NCI-H510A (cell line): ENCODE measurements around the gene TSC22D2.
A peak's percentile ranks its signal among the peaks of the same experiment; 100 is the strongest.

Experiments
- DNase-seq: peaks from one replicate; lab custom pipeline; 2025; lab: John Stamatoyannopoulos, UW

Gene TSC22D2

DNA sequence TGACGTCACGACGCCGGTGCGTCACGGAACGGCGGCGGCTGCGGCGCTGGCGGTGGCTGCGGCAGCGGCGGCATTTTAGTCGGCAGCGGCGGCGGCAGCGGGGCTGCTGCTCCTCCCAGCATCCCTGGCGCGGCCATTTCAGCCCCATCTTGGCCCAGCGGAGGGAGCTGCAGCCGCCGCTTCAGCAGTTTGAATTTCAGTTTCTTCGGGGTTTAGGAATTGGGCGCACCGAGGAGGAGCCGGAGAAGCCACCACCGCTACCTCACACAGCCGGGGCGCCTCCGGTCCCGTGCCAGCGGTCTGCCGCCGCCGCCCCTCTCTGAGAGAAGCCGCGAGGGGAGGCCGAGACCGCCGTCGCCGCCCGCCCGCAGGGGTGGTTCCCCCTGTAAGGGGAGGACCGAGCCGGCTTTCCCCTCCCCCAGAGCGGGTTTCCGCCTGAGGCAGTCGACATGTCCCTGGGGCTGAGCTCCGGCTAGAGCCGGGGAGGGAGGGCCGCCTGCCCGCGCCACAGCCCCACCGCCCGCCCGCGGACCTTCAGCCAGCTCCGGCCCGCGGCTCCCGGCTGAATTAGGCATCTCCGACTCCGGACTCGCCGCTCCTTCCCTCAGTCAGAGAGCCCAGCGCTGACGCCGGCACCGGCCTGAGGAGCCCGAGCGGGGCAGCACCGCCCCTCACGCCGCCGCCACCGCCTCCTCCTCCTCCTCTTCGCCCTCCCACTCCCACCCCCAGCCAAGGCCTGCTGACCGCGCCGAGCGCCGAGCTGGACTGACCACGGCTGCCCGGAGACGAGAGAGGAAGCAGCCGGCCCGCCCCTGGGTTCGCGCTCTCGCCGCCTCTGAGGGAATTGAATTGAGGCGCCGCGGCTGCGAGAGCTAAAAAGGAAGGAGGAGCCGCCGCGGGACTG, at the start of gene TSC22D2:
Gene TSC22D2 (plus strand): TSS at position 78 of the 904 bp plus-strand sequence. CDS start 1,053 bp downstream, outside the sequence.
- DNase-seq: peak; percentile 83

DNA sequence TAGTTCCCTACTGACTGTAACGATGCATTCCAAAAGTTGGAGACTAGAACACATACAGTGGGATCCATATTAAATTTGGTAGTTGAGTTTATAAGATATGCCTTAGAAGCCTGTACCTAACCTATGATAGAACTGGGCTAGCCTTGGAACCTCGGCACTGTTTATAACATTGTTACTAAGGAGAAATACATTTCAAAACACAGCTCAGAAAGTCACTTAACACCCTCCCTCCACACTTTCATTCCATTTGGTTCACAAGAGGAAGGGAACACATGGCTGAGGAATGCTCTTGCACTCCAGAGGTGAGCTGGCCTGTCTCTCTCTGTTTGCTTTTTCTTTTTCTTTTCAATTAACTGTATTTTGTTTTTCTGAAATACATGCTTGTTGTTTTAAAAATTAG, 48.7 kb upstream of the TSC22D2 start:
- no peak for DNase-seq

DNA sequence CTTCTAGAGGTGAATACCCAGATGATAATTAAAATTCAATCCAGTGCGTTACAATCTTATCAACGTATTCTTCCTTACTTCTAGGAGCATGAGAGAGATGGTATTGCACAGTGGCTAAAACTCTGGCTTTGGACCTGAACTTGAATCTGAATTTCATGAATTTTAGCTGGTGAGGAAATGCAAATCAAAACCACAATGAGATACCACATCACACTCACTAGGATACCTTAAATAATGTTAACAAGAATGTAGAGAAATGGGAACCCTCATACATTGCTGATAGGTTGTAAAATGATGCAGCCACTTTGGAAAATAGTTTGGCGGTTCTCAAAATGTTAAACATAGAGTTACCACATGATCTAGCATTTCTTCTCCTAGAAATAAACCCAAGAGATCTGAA, 47.1 kb upstream of the TSC22D2 start:
- DNase-seq: no peak

DNA sequence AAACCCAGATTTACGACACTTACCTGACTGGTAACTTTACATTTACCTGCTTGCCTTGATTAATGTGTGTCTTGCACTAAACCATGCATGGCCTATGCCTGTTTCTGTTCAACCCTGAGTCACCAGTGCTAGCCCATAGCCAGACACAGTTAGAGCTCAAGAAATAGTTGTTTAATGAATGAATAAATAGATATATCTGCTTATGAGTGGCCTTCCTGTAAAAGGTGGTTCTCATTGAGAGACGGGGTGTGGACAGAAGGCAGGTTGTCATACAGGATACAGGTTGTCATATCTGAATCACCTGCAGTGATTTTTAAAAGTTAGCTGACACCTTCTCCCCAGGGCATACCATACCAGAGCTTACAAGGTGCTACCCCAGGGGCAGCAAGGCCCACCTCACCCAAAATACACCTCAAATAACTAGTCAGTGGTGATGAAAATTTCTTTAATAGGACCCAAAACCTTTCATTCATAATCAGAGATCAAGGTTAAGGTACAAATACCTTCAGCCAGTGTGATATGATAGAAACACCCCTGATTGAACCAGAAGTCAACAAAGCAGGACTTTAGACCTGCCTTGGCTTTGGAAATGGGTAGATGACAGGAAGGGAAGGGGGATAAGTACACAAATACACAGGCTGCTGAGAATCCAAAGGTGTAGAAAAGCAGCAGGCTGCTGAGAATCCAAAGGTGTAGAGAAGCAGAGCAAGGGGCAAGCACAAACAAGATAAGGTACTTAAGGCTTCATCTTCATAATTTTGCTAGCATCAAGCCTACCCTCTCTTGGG, 45.4 kb upstream of the TSC22D2 start:
- no peak for DNase-seq

DNA sequence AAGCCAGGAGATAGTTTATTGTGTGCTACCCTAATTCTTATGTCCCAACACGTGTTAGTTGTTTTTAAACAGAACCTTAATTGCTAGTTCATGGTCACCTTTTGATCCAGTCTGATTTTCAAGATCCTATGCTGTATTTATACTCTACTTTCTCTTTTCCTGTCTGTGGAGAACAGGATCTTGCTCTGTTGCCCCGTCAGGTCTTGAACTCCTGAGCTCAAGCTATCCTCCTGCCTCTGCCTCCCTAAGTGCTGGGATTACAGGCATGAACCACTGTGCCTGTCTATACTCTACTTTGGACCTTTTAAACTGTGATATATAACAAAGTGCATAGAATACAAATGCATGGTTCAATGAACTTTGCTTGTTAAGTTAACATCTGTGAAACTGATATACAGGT, 44.7 kb upstream of the TSC22D2 start:
- no peak for DNase-seq

DNA sequence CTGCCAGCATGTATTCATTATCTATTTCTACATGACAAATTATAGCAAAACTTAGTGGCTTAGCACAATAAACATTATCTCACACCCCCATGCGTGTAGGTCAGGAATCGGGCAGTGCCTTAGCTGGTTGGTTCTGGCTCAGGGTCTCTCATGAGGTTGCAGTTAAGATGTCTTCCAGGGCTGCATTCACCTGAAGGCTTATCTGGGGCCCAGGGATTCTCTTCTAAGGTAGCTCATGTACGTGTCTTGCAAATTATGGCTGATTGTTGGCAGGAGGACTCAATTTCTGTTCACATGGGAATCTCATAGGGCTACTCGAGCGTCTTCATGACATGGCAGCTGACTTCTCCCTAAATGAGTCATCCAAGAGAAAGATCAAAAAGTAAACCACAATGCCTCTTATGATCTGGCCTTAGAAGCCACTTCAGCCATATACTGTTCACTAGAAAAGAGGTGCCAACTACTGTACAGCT, 42.9 kb upstream of the TSC22D2 start:
- no peak for DNase-seq

DNA sequence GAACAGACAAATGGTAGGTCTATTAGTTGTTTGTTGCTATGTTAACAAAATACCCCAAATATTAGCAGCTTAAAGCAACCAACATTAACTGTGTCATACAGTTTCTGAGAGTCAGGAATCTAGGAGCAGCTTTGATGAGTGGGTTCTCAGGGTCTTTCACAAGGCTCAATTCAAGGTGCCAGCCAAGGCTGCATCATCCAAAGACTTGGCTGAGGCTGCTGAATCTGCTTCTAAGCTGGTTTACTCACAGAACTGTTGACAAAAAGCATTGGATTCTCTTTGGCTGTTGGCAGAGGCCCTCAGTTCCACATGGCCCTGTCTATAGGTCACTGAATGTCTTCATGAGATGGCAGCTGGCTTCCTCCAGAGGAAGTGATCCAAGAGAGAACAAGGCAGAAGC, 40.3 kb upstream of the TSC22D2 start:
- DNase-seq: no peak

DNA sequence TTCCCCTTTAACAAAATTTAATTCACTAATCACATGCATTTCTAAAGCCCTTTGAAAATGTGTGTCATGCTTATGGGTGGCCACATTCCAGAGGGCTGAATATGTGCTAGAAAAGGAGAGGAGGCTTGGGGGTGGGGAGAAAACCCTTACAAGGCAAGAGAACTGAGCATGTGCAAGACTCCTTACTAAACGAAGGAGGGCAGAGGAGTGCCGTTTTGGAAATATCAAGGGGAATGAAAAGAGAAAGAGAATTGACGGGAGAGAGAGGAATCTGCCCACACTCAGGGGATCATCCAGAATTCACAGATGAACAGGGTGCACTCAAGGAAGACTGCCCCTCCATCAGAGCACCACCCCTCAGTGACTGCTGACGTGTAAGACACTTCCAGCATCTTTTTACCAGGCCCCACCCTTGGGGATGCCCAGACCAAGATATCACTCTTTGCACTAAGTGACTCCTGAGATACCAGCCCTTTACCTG, 37.9 kb upstream of the TSC22D2 start:
- DNase-seq: no peak

DNA sequence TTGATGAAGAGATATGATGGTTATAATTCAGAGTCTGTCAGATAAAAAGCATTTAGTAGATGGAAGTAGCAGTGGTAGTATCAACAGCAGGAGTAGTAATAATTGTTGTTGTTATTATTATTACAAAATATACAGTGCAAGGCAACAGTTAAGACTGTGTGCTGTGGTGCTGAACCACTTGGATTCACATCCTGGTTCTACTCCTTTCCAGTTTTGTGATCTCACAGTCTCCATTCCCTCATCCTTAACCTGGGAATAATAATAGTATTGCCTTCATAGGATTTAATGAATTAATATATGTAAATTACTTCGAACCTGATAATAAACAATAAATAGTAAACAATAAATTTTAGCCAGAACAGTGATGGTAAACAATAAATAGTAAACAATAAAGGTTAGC, 37.1 kb upstream of the TSC22D2 start:
- no peak for DNase-seq

DNA sequence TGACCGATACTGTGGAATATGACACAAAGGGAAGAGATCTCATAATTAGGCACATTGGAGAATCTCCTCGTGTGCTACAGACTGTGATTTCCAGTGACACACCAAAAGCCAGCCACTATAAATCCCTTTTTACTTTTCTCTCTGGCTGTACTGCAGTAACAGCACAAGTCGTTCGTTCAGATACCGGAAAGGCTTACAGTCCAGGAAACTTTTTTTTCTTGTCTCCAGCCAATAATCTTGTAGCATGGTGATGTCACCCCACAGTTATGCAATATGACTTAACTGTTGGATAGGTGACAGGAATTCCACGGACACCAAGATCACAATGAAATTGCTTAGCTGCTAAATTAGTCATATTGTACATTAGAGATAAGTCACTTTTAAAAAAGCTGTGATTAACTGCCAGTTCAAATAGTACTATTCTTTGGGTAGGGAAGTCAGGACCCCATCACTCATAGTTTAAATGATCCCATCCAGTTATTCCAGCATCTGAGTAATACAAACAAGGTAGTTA, 36.3 kb upstream of the TSC22D2 start:
- DNase-seq: no peak

DNA sequence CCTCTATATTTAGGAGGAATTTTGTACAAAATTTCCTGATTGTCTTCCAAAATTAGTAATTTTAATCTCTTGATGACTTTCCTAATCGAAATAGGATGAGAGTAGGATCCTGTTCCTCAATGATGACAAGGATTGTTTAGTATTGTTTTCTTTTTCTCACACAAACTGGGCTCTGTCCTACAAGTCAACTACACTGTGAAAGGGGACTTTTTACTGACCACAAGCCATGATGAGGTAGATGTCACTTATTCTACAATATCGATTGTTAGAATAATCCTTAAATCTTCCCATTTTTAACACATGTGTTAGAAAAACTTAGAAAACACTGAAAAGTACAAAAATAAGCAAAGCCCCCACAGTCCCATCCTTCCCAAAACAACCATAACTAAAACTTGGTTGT, 35.8 kb upstream of the TSC22D2 start:
- no peak for DNase-seq

DNA sequence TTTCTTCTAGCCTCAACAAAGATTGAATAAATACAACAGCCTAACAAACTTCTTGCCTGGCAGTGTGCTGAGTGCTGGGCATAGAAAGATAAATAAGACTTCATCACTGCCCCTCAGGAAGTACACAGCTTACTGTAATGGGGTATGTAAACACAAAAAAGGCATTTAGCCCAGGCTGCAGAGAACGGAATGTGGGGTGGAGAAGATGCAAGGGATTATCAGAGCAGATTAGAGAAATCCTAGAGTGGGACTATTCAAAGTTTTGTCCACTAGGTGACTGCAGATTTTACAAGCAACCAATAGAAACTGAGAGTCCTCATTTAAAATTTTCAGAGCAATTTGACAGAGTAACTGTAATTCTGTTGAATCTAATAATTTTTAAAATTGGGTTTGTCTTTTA, 35.4 kb upstream of the TSC22D2 start:
- DNase-seq: no peak

DNA sequence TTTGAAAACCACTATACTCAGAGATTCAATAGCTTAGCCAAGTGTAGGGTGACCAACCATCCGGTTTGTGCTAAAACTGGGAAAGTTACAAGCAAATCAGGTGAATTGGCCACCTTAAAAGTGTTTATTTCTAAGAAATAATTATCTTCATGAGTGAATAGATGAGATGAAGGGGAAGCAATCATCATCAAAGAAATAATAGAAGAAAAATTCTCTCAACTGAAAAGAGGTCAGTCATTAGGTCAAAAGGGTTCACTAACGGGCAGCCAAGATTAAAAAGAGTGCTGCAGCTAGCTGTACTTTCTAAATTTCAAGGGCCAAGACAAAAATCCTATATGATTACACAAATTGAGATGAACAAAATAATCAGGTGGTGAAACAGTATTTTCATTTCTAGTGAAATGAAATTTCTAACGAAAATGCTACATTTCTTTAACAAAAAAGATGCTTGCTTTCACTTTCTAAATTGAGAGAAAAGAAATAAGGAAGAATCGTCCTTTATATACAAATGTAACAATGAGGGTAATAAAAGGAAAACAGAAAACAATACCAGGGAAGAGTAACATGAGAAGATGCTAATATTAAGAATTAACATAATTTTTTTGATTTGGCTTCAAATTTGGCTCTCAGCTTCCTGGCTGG, 34.7 kb upstream of the TSC22D2 start:
- DNase-seq: no peak

DNA sequence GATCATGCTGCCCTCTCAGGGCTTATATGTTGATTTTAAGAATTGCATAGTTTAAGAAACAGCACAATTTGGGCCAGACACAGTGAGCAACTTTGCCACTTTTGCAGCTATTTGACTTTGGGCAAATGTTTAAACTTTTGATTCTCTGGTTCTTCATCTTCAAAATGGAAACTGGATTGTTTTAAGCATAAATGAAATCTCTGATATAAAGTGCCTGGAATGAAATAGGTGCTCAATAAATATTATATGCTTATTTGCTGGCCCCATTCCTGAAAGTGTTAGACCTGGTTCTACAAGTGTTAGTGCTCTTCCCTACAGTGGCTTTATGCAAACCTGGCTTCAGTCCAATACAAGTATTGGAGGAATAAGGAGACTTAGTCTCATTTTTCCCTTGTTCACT, 33.1 kb upstream of the TSC22D2 start:
- DNase-seq: no peak

DNA sequence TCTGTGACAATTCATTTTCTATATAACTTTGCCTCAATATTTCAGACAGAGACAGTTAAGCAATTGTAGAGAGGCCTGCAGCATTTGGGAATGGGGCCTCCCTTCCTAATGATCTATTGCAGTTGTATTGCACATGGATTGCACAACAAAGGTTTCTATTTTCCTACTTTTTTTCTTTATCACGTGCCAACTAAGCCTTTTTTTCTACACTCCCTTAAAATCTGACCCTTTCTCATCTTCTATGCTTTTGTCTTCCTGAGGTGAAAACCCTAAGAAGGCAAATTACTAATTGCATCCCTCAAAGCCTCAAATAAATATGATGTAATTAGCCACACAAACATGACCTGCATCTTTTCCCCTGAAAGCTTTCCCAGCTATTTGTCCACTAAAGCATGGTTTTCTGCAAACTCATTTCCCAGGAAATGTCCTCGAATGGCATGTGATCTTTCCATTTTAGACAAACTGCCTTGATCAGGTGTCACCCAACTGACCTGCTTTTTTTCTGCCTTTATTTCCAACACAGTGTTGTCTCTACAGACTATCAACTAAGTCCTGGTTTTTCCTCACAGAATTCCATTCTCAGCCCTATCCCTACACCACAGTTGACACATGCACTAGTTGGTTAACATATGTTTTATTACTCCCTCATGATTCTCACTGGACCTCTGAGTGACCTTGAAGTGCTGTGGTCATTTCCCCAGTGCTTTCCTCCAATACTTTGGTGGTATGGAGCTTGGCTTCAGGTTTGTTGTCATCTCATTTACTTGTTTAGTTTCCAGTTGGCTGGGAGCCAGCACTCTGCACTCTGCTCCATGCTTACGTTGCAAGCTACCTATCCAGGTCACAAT, 31.9 kb upstream of the TSC22D2 start:
- no peak for DNase-seq

DNA sequence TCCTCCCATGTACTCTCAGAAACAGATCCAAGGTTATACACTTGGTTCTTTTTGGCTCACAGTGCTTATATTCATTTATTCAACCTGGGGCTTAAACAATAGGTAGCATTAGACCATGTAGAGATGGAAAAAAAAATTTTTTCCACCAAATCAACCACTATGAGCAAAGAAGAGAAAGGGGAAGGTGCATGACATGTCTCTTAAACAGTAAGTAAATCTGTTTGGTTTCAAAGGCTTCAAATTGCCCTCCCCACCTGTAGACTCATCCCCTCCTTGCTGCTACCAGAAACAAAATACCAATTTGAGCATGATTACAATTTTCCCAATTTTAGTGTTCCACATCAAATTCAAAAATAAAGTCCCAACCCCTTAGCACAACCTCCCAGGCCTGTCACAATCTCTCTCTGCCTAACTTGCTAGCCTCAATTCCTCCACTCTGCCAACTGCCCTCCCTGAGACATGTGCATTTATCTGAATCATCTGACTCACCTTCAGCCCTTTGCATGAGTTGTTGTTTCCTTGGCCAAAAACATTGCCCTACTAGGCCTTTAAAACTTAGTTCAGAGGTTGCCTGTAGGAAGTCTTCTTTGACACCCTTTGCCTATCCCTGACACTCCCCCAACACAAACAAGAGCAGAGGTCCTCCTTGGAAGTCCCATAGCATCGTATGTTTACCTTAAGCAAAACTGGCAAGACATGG, 30.3 kb upstream of the TSC22D2 start:
- DNase-seq: no peak

DNA sequence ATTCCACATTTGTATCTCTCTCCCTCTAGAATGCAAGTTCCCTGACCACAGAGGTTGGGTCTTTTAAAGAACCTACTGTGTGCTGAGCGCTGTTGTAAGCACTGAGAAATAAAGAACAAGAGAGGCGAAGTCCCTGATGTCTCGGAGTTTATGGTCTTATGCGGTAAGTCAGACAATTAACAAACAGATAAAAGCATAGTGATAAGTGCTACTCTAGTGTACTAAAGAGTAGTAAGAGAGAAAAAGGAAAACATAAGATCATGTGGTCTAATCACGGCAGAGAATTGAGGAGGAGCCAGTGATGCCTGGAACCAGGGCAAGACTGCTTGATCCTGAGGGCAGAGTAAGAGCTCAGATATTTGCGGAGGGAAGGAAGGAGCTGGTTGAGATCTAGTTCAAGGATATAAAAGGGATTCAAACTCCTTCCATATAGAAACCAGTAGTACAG, 29.8 kb upstream of the TSC22D2 start:
- no peak for DNase-seq

DNA sequence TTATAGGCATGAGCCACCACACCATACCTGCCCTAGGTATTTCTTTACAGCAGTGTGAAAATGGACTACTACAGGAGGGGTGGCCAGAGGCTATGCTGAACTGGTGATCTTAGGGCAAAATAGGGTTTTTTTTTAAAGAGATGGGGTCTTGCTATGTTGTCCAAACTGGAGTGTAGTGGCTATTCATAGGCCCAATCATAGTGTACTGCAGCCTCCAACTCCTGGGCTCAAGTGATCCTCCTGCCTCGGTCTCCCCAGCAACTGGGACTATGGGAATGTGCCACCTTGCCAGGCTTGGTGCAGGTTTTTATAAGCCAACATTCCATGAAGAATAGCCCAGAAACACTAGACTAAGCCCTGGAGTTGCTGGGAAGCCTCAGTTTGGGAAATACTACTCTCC, 28.6 kb upstream of the TSC22D2 start:
- no peak for DNase-seq

DNA sequence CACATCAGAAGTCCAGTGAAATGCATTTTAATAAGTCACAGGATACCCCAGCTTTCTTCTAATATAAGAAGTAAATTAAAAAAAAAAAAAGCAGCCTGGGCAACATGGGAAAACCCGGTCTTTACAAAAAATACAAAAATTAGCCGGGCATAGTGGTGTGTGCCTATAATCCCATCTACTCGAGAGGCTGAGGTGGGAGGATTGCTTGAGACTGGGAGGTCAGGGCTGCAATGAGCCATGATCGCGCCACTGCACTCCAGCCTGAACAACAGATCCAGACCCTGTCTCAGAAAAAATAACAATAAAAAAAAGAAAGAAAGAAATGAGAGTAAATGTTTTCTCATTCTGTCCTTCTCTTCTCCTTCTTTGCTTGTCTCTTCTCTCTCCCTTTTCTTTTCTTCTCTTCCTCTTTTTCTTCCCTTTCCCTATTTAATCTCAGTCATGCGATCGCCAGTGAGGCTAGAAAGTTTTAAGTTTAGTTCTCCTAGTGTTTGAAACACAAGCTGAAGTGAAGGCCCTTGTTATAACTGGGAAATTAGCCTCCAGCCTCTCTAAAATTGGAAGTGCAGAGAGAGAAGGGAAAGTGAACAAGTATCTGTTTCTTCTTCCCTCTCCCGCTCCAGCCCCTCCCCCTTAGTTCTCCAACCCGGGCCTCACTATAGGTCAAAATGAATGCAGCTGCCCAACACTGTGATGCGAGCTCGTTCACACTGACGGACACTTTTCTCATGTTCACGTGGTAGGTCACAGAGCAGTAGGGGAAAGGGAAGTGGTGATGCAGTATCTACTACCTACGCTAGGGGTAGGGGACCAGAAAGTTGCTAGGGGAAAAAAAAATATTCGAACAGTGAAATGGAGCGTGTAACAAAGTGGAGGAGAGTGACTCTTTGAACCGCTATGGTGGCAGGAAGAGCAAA, 23.5 kb upstream of the TSC22D2 start:
- DNase-seq: peak; percentile 76
